ENCODE results near the gene DPYSL4. TPM values are rescaled to one million over a fixed set of nuclear protein-coding genes. Genes with fewer than 3 reads are reported as not detected.

DPYSL4 gene
- total and polyA plus RNA-seq, 2 donors: 1.5 to 1.7 TPM

DNA sequence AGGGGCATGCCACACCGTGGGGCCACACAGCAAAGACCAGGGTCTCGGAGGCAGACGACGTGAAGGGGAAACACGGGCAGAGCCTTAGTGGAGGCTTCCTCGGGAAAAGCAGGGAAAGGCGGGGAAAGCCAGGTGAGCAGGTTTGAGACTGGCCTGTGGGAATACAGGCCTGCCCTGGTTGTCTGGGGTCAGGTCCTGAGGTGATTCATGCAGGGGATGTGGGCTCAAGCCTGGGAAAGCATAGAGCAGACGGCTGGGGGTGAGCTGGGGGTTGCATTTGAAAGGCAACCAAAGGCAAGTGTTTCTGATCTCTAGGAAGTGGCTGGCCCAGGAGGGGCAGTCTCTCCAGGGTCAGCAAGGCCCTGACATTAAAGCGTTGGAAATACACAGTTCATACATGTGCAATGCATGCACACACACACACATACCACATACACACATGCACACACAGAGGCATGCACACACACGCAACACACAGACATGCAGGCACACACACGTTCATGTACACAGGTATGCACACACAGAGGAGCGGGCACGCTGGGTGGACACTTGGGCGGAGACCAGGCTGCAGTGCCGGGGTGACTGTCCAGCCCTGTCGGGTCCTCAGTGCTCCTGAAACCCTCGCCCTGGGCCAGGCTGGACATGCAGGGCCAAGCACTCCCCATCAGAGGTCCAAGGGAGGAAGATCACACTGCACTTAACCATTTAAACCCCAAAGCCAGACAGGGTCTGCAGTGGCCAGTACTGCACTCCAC, 51.8 kb downstream of the DPYSL4 start:
- no peaks in the 10 kb centered on the region for H3K36me3 ChIP-seq (ENCODE audit: insufficient read depth)
- WGBS: 91% methylated on average over 17 of the region's 17 CpGs
- no peak overlapping the region for H3K4me3 ChIP-seq (ENCODE audit: low read depth, low read length)
- DNase-seq (ENCODE audit: extremely low spot score): no peak
- H3K27ac ChIP-seq (ENCODE audit: low read depth): no peak overlapping the region
- H3K4me1 ChIP-seq (ENCODE audit: insufficient read depth): no peaks in the 10 kb centered on the region

DNA sequence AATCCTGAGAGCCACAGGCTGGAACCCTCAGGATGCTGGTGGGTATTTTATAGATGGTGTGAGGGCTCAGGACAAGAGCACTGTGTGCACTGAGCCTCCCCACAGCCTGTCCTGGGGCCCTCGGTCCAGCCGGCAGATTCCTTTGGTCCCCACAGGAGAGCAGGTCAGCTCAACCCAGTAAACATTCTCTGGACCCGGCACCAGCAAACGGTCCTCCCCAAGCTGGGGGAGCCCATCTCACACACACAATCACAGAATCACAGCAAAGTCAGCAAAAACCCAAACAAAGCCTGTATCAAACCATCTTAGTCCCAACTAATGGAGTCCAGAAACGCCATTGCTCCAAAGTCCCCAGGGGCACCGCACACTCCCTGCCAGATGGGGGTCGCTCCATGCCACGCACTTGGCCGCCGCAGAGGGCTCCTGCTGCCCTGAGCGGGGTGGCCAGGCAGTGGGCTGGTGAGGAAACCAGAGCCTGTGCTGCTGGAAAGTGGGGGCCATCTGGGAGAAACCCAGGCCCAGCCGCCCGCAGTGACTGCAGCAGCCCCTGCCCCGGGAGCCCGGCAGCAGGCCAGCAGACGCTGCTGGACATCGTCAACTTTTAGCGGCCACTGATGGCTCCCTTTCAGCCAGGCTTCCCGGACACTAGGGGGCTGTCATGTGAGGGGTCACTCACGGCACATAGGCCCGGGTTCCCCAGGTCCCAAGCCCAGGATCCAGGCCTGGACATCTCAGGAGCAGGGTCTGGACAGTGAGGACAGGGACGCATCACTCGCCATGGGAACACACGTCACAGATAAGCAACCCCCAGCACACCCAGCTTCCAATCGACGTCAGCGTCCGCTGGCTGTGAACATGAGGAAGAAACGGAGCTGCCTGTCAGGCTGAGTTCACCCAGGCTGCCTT, 52.6 kb downstream of the DPYSL4 start:
- Histone ChIP-seq H3K36me3 (ENCODE audit: insufficient read depth) (no peaks in the 10 kb centered on the region), H3K4me3 (ENCODE audit: low read depth, low read length) (no peak overlapping the region), H3K4me1 (ENCODE audit: insufficient read depth) (no peaks in the 10 kb centered on the region), H3K27ac (ENCODE audit: low read depth) (no peak overlapping the region)
- DNase-seq (ENCODE audit: extremely low spot score): peak; percentile 10
- WGBS: 55% methylated on average over 29 of the region's 29 CpGs

DNA sequence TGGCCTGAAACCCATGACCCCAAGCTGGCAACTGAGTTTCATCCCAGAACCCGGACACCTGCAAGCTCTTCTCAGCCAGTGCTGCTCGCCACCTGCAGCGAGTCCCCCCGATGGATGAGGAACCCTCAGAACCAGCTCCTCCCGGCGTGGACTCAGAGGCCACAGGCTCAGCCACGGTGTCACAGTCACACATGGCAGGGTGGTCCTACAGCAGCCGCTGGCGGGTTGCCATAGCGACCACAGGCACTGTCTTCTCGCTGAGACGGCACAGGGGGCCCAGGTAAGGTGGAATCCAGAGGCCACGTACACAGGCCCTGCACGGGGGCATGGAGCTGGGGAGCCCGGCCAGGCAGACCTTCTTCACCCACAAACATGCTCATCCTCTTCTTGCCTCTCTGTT, 53.4 kb downstream of the DPYSL4 start:
- Histone ChIP-seq H3K4me3 (ENCODE audit: low read depth, low read length) (no peak overlapping the region), H3K36me3 (ENCODE audit: insufficient read depth) (no peaks in the 10 kb centered on the region), H3K27ac (ENCODE audit: low read depth) (no peak overlapping the region), H3K4me1 (ENCODE audit: insufficient read depth) (no peaks in the 10 kb centered on the region)
- no peak for DNase-seq (ENCODE audit: extremely low spot score)
- 85% methylated on average over 15 of the region's 15 CpGs for WGBS

DNA sequence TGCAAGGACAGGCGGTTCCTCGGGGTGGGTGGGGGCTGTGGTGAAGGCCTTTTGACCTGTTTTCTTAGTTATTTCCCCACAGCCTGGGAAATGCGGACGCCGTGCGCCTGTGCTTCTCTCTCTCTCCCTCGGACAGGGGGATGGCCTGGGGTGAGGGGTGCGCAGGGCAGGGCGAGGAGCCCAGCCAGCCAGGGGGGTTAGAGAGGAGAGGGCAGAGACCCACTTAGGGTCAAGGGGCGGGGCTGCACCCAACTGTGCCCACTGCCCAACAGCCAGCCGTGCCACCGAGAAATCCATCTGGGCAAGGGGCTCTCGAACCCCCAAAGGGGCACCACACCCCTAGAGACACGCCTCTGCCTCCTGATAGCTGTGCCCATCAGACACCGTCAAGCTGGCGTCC, 53.8 kb downstream of the DPYSL4 start:
- Histone ChIP-seq H3K4me3 (ENCODE audit: low read depth, low read length) (no peak overlapping the region), H3K36me3 (ENCODE audit: insufficient read depth) (no peaks in the 10 kb centered on the region), H3K4me1 (ENCODE audit: insufficient read depth) (no peaks in the 10 kb centered on the region), H3K27ac (ENCODE audit: low read depth) (no peak overlapping the region)
- DNase-seq (ENCODE audit: extremely low spot score): no peak
- WGBS: 96% methylated on average over 16 of the region's 16 CpGs

DNA sequence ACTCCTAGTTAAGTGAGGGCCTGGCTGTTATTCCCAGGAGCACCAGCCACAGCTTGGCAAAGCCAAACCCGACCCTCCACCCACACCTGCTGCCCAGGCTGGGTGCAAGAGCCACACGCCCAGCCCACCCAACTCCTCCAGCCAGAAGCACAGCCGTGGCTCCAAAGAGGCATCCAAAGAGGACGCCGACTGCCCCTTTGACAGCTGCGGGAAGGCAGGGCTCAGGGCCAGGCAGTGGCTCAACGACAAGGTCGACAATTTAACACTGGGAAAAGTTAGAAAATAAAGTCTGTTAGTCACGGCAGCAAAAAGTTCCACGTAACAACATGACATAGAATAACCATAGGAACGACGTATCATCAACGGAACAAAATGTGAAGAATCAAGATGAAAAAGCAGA, 54.3 kb downstream of the DPYSL4 start:
- Histone ChIP-seq H3K36me3 (ENCODE audit: insufficient read depth) (no peaks in the 10 kb centered on the region), H3K4me1 (ENCODE audit: insufficient read depth) (no peaks in the 10 kb centered on the region), H3K27ac (ENCODE audit: low read depth) (no peak overlapping the region), H3K4me3 (ENCODE audit: low read depth, low read length) (no peak overlapping the region)
- 92% methylated on average over 13 of the region's 13 CpGs for WGBS
- no peak for DNase-seq (ENCODE audit: extremely low spot score)

DNA sequence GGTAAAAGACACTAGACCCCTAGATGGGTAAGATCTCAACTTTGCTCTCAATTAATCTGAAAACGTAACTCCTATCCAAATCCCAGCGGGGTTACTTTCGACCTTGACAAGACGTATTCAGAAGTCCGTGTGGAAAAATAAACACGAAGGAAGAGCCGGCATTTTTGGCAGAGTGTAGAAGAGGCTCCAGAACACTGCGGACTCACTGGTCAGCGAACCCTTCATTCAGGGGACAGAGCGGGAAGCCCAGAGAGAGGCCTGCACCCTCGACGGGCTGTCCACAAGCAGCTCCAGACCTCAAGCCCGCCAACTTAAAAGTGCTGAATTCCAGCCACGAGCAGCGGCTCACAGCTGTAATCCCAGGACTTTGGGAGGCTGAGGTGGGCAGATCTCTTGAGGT, 54.7 kb downstream of the DPYSL4 start:
- Histone ChIP-seq H3K36me3 (ENCODE audit: insufficient read depth) (no peaks in the 10 kb centered on the region), H3K4me1 (ENCODE audit: insufficient read depth) (no peaks in the 10 kb centered on the region), H3K27ac (ENCODE audit: low read depth) (no peak overlapping the region), H3K4me3 (ENCODE audit: low read depth, low read length) (no peak overlapping the region)
- 86% methylated on average over 15 of the region's 15 CpGs for WGBS
- no peak for DNase-seq (ENCODE audit: extremely low spot score)

DNA sequence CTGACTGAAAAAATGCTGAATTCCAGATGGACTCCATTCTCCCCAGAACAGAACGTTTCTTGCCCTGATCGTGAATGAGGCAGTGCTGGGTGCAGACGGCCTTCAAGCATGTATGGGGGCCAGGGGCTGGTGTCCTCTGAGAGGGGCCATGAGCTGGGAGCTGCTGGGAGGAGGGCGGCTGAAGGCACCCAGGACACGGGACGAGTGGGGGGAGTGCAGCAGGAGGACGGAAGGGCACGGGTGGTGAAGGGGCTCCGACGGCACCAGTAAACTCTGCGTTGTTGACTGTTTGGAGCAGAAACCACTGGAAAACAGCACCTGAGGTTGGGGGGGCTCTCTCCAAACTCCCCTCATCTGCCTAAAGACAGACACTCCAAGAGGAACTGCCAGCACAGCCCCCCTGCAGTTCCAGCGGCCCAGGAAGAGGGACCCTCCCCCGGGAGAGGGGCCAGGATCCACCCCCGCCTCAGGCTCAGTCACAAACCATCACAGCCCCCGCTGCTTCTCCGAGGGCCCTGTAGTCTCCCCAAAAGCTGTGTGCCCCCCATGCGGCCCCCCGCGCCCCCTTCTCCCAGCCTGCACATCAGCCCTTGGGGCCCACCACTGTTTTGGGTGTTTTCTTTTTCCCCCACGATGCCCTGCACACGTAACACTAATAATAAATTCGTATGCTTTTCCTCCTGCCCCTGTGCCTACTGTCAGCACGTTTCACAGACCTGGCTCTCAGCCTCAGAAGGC, 55.5 kb downstream of the DPYSL4 start:
- no peak for DNase-seq (ENCODE audit: extremely low spot score)
- Histone ChIP-seq H3K4me1 (ENCODE audit: insufficient read depth) (no peaks in the 10 kb centered on the region), H3K4me3 (ENCODE audit: low read depth, low read length) (no peak overlapping the region), H3K36me3 (ENCODE audit: insufficient read depth) (no peaks in the 10 kb centered on the region), H3K27ac (ENCODE audit: low read depth) (no peak overlapping the region)
- WGBS: 82% methylated on average over 23 of the region's 23 CpGs

DNA sequence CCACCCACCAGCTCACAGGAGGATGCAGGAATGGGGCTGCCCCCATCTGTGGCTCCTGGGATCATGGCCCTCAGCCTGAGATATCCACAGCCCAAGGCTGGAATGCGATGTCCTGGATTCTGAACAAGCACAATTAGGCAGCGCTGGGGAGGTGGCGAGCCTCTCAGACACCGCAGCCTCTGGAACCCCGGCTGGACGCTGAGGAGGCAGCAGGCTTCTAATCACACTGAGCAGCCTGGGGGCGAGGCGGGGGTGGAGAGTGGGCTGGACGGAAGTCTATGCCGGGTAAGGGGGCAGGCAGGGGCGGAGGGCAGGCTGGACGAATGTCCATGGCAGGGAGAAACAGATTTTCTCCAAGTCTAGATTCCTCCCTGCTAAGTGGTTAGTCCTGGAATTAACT, 56.4 kb downstream of the DPYSL4 start:
- DNase-seq (ENCODE audit: extremely low spot score): no peak
- Histone ChIP-seq H3K4me3 (ENCODE audit: low read depth, low read length) (no peak overlapping the region), H3K27ac (ENCODE audit: low read depth) (no peak overlapping the region), H3K4me1 (ENCODE audit: insufficient read depth) (no peaks in the 10 kb centered on the region), H3K36me3 (ENCODE audit: insufficient read depth) (no peaks in the 10 kb centered on the region)
- WGBS: 88% methylated on average over 12 of the region's 12 CpGs

DNA sequence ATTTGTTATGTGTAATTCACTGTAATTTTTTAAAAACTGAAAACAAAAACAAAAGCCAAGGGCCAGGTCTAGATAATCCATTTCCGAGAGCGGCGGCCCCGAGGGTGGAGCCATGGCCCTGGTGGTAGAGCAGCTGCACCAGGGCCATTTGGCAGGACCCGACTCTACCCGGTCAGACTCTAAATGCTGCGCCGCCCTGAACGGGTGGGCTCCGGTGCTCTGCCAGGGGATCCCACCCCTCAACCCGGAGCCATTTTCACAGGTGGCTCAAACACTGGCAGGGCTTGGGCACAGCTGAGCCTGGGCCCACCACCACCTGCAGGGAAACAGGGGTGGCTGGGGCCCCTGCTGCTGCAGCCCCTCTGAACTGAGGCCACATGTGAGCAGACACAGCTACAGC, 56.9 kb downstream of the DPYSL4 start:
- no peak for DNase-seq (ENCODE audit: extremely low spot score)
- 95% methylated on average over 11 of the region's 11 CpGs for WGBS

DNA sequence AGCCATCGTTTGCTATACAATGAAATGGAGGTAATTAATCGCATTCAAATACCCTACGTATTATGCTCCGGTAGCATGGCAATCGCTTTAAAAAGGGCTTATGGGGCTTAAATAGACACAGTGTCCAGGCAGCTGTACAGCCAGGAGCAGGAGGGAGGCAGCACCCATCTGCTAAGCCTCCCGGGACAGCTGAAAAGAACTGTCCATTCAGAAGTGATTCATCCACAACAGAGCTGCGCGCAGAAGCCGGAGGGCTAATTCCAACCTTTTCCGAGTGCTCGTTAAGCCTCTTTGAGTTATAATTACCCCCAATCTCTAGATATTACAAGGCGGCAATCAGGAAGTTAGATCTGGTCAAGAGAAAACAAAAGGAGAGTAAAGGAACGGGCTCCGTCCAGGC, 58.3 kb downstream of the DPYSL4 start:
- Histone ChIP-seq H3K4me1 (ENCODE audit: insufficient read depth) (no peaks in the 10 kb centered on the region), H3K36me3 (ENCODE audit: insufficient read depth) (no peaks in the 10 kb centered on the region), H3K4me3 (ENCODE audit: low read depth, low read length) (no peak overlapping the region), H3K27ac (ENCODE audit: low read depth) (no peak overlapping the region)
- 85% methylated on average over 14 of the region's 14 CpGs for WGBS
- no peak for DNase-seq (ENCODE audit: extremely low spot score)

More for the DNA sequence above, 56.9 kb downstream of the DPYSL4 start:
- Histone ChIP-seq H3K4me3 (ENCODE audit: low read depth, low read length) (no peak overlapping the region), H3K4me1 (ENCODE audit: insufficient read depth) (no peaks in the 10 kb centered on the region), H3K36me3 (ENCODE audit: insufficient read depth) (no peaks in the 10 kb centered on the region), H3K27ac (ENCODE audit: low read depth) (no peak overlapping the region)

DNA sequence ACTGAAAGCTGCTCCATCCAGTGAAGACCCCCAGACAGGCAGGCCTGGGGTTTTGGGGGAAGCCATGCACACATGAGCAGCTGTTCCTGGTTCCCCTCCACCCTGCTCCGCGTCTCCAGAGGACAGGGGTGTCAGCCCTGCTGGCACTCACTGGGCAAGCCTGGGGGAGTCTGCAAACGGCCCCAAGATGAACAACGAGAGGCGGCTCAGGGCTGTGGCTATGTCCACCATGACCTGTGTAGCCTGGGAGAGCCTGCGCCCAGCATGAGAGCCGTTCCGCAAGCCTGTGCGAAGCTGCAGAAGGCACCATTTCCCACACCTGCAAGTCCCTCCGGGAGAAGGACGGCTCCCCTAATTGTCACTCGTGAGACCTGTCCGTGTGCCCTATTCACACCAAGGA, 59.5 kb downstream of the DPYSL4 start:
- H3K27ac ChIP-seq (ENCODE audit: low read depth): no peak overlapping the region
- WGBS: 95% methylated on average over 13 of the region's 13 CpGs
- H3K4me1 ChIP-seq (ENCODE audit: insufficient read depth): no peaks in the 10 kb centered on the region
- no peaks in the 10 kb centered on the region for H3K36me3 ChIP-seq (ENCODE audit: insufficient read depth)
- no peak overlapping the region for H3K4me3 ChIP-seq (ENCODE audit: low read depth, low read length)
- no peak for DNase-seq (ENCODE audit: extremely low spot score)

DNA sequence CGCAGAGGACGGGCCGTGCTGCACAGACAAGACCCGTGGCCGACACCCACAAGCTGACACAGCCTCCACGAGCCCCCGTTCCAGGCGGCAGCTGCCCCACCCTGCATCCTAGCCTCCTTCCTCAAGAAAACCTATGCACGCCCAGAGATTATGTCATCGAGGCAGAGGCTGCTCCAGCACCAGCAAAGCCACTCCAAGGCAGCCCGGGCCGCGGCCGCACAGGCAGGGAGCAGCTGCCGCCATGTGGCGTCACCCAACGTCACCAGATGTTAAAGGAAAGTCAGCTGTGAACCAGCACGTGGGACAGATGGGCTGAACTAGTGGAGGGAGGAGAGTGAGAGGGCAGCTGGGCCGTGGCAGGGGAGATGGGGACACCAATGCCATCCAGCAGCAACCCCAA, 61.2 kb downstream of the DPYSL4 start:
- Histone ChIP-seq H3K4me1 (ENCODE audit: insufficient read depth) (no peaks in the 10 kb centered on the region), H3K27ac (ENCODE audit: low read depth) (no peak overlapping the region), H3K4me3 (ENCODE audit: low read depth, low read length) (no peak overlapping the region), H3K36me3 (ENCODE audit: insufficient read depth) (no peaks in the 10 kb centered on the region)
- 72% methylated on average over 19 of the region's 19 CpGs for WGBS
- DNase-seq (ENCODE audit: extremely low spot score): no peak

DNA sequence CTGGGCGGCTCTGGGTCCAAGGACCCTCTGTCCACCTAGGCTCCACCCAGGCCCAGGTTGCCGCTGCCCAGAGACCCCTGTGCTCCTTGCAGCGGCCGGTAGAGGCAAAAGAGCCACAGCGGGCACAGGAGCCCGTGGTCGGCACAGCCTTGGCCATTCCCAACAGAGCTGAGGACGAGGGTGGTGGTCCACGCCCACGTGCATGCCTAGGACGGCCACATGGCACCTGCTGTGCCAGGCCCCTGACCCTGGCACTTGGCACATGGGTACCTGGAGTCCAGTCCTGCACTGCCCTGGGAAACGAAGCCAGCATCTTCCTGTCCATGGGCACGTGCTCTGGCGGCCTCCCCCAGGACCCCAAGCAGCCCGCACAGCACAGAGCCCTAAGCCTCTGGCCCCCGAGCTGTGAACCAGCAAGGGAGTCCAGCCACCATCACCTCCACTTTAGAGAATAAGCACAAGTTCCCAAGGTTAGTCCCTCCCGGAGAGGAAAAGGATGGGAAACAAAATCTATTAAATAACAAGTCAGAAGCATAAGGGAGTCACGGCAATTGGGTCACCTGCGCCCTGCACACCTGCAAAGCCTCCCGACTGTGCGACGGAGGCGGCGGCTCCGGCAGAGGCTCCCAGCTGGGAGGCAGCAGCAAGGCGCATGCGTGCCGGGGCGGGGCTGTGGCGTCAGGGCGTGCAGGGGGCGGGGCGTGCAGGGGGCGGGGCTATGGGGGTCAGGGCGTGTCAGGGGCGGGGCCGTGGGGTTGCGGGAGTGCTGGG, 61.9 kb downstream of the DPYSL4 start:
- no peak for DNase-seq (ENCODE audit: extremely low spot score)
- Histone ChIP-seq H3K27ac (ENCODE audit: low read depth) (no peak overlapping the region), H3K36me3 (ENCODE audit: insufficient read depth) (no peaks in the 10 kb centered on the region), H3K4me3 (ENCODE audit: low read depth, low read length) (no peak overlapping the region), H3K4me1 (ENCODE audit: insufficient read depth) (no peaks in the 10 kb centered on the region)
- WGBS: 71% methylated on average over 38 of the region's 38 CpGs
